Pons (tissue), 1 donor: Measurements from ENCODE around the gene NLRX1.
"Not testable (repeated sequence)": the region's sequence is repeated elsewhere in the genome, so short reads cannot be mapped to it uniquely, and the experiment has no call there.

Experiments used
- DNase-seq: peaks from one replicate; pipeline ENCODE4 v3.0.0-alpha.2; 2016; ENCODE audit warnings: low spot score

The NLRX1 gene

GRCh38 chr11:119187123-119187892 is 18.8 kb downstream of the NLRX1 start:
- no peak for DNase-seq

GRCh38 chr11:119188067-119188466 is 19.5 kb downstream of the NLRX1 start:
- no peak for DNase-seq

- DNase-seq = no peak
Measured at GRCh38 chr11:119188887-119189286, 20.4 kb downstream of the NLRX1 start.

GRCh38 chr11:119189393-119189792 is 20.9 kb downstream of the NLRX1 start:
- no peak for DNase-seq

- DNase-seq = no peak
Measured at GRCh38 chr11:119190531-119190930, 22.0 kb downstream of the NLRX1 start.

- DNase-seq = not testable (repeated sequence)
Measured at GRCh38 chr11:119191265-119191664, 22.7 kb downstream of the NLRX1 start.

GRCh38 chr11:119192111-119192510 is 23.6 kb downstream of the NLRX1 start:
- DNase-seq = no peak

- no peak for DNase-seq
Measured at GRCh38 chr11:119193001-119193400, 24.5 kb downstream of the NLRX1 start.

GRCh38 chr11:119193626-119194025 is 25.1 kb downstream of the NLRX1 start:
- no peak for DNase-seq

- no peak for DNase-seq
Measured at GRCh38 chr11:119194811-119195440, 26.4 kb downstream of the NLRX1 start.

- no peak for DNase-seq
Measured at GRCh38 chr11:119195680-119196079, 27.2 kb downstream of the NLRX1 start.

- peak; percentile 76 for DNase-seq
Measured at GRCh38 chr11:119196833-119197483, 28.4 kb downstream of the NLRX1 start.

GRCh38 chr11:119198925-119199324 is 30.4 kb downstream of the NLRX1 start:
- no peak for DNase-seq

GRCh38 chr11:119201236-119201635 is 32.7 kb downstream of the NLRX1 start:
- DNase-seq = not testable (repeated sequence)

- DNase-seq = no peak
Measured at GRCh38 chr11:119202554-119202953, 34.0 kb downstream of the NLRX1 start.

- DNase-seq = no peak
Measured at GRCh38 chr11:119204066-119204465, 35.5 kb downstream of the NLRX1 start.

GRCh38 chr11:119205080-119205479 is 36.6 kb downstream of the NLRX1 start:
- peak; percentile 56 for DNase-seq

- peak; percentile 90 for DNase-seq
Measured at GRCh38 chr11:119205574-119206510, 37.3 kb downstream of the NLRX1 start, which contains the start of gene CBL. Gene CBL (plus strand): TSS chr11:119206339. CDS start chr11:119206418, 79 bp downstream.

GRCh38 chr11:119206511-119207414 is 38.2 kb downstream of the NLRX1 start:
- DNase-seq = peak; percentile 28

- DNase-seq = peak; percentile 34
Measured at GRCh38 chr11:119207415-119207960, 39.0 kb downstream of the NLRX1 start.
